AG04450 (cell line): ENCODE results near the gene TTC28. TPM values are rescaled to one million over a fixed set of nuclear protein-coding genes. Genes with fewer than 3 reads are reported as not detected.
"Not testable (repeated sequence)": the region's sequence is repeated elsewhere in the genome, so short reads cannot be mapped to it uniquely, and the experiment has no call there.

Experiments used
- CTCF ChIA-PET: fragments of 300-600, 350-600 bp; formaldehyde crosslinking; extraction: SDS; loops from one replicate; lab custom pipeline; 2022; ENCODE audit warnings: antibody characterized with exemption, inconsistent platforms; lab: Charles Lee
- POLR2A ChIA-PET: fragments of 350-600 bp; formaldehyde crosslinking; extraction: SDS; loops from one replicate; lab custom pipeline; 2021; ENCODE audit warnings: antibody characterized with exemption, inconsistent platforms; lab: Yijun Ruan, JAX
- DNase-seq: peaks from one replicate; pipeline ENCODE4 v3.0.0-alpha.2; 2011; ENCODE audit warnings: low read depth, low spot score
- H3K27ac ChIP-seq: one replicate; pipeline ENCODE4 v1.5.1; 2012; ENCODE audit warnings: low read depth, low read length, control low read depth
- H3K27me3 ChIP-seq: one replicate; pipeline ENCODE4 v1.6.0; 2012; ENCODE audit warnings: low read length; ENCODE audit not compliant: control insufficient read depth, insufficient read depth
- H3K4me3 ChIP-seq: 2 replicates; pipeline ENCODE4 v1.5.1; 2011; ENCODE audit warnings: mild to moderate bottlenecking, low read depth, low read length, control low read depth
- H3K9me3 ChIP-seq: 2 replicates; pipeline ENCODE4 v1.5.1; 2012; ENCODE audit warnings: low read length; ENCODE audit not compliant: control insufficient read depth, insufficient read depth
- CTCF ChIP-seq: IDR thresholded peaks from 2 replicates; pipeline ENCODE4 v1.5.1; 2011; ENCODE audit warnings: low read depth, low read length, control low read depth, inconsistent platforms
- polyA plus RNA-seq: library from polyadenylated mRNA; depleted of rRNA; stranded (reverse); fragments of >200 nt; gene quantifications from 2 replicates; pipeline ENCODE4 v1.2.3, GENCODE V29; 2011

The TTC28 gene
- polyA plus RNA-seq, 1 experiment, result 11.2 TPM

- POLR2A ChIA-PET, result no interaction called here
- H3K4me3 ChIP-seq, result no peak overlapping the region
- no peak for TF ChIP-seq CTCF
- no peaks in the 10 kb centered on the region for H3K27me3 ChIP-seq
- H3K9me3 ChIP-seq, result no peaks in the 10 kb centered on the region
- H3K27ac ChIP-seq, result no peak overlapping the region
- no peak for DNase-seq
- CTCF ChIA-PET, result no interaction called here
Observed at GRCh38 chr22:28172892-28173670, 506.6 kb downstream of the TTC28 start.

GRCh38 chr22:28171712-28172111 is 507.9 kb downstream of the TTC28 start:
- no peak overlapping the region for H3K27ac ChIP-seq
- CTCF ChIA-PET, result no interaction called here
- H3K9me3 ChIP-seq, result no peaks in the 10 kb centered on the region
- no peak for TF ChIP-seq CTCF
- no peak overlapping the region for H3K4me3 ChIP-seq
- POLR2A ChIA-PET, result interaction anchor here (0.6 kb wide), 1 partner anchor 104 kb away, joined by 3 read pairs; no protein-coding TSS in a partner anchor
- no peak for DNase-seq
- H3K27me3 ChIP-seq, result no peaks in the 10 kb centered on the region

GRCh38 chr22:28171115-28171514 is 508.5 kb downstream of the TTC28 start:
- no peak overlapping the region for H3K4me3 ChIP-seq
- CTCF ChIA-PET, result no interaction called here
- no peak overlapping the region for H3K27ac ChIP-seq
- no peaks in the 10 kb centered on the region for H3K9me3 ChIP-seq
- no peak for DNase-seq
- H3K27me3 ChIP-seq, result no peaks in the 10 kb centered on the region
- no peak for TF ChIP-seq CTCF
- POLR2A ChIA-PET, result interaction anchor here (0.6 kb wide), 1 partner anchor 103 kb away, joined by 3 read pairs; no protein-coding TSS in a partner anchor

- H3K27me3 ChIP-seq, H3K4me3 ChIP-seq, POLR2A ChIA-PET, H3K27ac ChIP-seq, DNase-seq, CTCF ChIA-PET, H3K9me3 ChIP-seq: not testable (repeated sequence)
Observed at GRCh38 chr22:28169314-28169713, 510.3 kb downstream of the TTC28 start.

- no peak for DNase-seq
- H3K4me3 ChIP-seq, result no peak overlapping the region
- no peak overlapping the region for H3K27ac ChIP-seq
- no peaks in the 10 kb centered on the region for H3K27me3 ChIP-seq
- CTCF ChIA-PET, result no interaction called here
- no peak for TF ChIP-seq CTCF
- POLR2A ChIA-PET, result no interaction called here
- H3K9me3 ChIP-seq, result no peaks in the 10 kb centered on the region
Observed at GRCh38 chr22:28155808-28156207, 523.8 kb downstream of the TTC28 start.
